SH-SY5Y (cell line): ENCODE results near the gene FBN1.

Experiments
- GATA2 ChIP-seq: IDR thresholded peaks from 2 replicates; pipeline ENCODE4 v1.6.1; 2011; ENCODE audit warnings: mild to moderate bottlenecking, low read depth, low read length
- GATA3 ChIP-seq: IDR thresholded peaks from 2 replicates; pipeline ENCODE4 v1.6.1; 2011; ENCODE audit warnings: low read depth, mild to moderate bottlenecking, low read length, moderate library complexity

DNA sequence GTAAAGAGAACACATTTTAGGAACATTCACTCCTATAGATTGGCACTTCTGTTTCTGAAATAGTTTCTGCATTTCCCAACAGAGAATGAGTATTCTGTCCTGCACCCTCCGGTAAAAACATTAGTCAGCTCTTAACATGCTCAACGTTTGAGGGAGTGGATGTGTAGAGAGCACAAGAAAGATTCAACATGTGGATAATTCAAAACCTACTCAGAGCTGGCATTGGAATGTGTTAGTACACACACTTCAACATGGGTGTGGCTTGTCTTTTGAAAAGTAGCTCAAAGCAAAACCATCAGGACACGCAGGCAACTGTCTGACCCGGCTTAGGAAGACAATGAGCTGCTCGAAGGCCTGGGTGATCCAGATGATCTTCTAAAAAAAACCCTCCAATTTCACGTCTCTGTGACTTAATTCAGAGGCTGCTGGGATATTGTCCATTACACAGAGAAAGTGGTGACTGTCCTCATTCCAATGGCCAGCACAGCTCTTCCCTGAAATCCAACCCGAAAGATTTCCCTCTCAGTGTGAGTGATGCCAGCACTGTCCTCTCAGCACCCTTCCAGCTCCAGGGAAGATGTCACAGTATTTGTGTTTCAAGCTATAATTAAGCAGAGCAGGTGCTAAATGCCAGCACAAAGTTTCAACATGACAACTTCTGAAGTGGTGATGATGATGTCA, 18.1 kb downstream of the FBN1 start:
- TF ChIP-seq GATA2 (no peak), GATA3 (no peak)
